Vagina (tissue), 2 donors: Measurements from ENCODE around the gene MT1G.

Experiments used
- POLR2A ChIP-seq, 2 donors: fragments of 450-650 bp; IDR thresholded peaks; one replicate each; pipeline ENCODE4 v1.6.1; 2017; ENCODE audit warnings: antibody characterized with exemption in 2 of 2, mild to moderate bottlenecking in 2 of 2, moderate library complexity in 2 of 2
- TF ChIP-seq, protein P1 (sequence below), 3 experiments: fragments of 450-650 bp in 2 of 3; fragments of 200-600 bp in 1 of 3; sonication (generic) in 1 of 3; IDR thresholded peaks; one replicate each; pipeline ENCODE4 v1.5.1; 2017 to 2019; ENCODE audit warnings: antibody characterized with exemption in 3 of 3, mild to moderate bottlenecking in 2 of 3, moderate library complexity in 2 of 3

DNA sequence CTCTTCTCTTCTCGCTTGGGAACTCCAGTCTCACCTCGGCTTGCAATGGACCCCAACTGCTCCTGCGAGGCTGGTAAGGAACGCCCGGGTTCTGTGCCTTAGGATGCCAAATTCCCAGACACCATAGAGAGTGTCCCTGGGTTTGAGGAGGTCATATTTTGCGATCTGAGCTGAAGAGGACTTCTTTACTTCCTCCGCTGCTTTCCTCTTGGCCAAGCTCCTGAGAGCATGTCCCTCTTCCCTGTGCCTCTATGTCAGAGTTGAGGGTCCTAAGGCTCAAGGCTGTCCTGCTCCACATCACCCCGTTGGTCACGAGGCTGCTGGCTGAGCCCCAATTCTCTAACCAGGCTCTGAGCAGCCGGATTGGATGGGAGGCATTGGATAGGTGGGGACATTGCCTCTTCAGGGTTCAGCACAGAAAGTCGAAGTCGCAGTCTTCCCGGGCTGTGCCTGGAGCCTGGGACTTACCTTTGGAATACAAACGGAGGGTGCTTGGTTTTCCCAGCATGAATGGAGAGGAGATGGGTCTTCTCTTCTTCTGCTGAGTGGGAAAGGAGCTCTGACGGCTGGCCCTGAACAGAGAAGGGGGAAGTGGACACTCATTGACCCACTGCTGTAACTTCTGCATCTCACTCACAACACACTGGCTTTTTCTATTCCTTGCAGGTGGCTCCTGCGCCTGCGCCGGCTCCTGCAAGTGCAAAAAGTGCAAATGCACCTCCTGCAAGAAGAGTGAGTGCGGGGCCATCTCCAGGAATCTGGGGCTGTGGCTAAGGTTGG, 2.2 kb upstream of the MT1G start:
- TF ChIP-seq, protein P1, sequence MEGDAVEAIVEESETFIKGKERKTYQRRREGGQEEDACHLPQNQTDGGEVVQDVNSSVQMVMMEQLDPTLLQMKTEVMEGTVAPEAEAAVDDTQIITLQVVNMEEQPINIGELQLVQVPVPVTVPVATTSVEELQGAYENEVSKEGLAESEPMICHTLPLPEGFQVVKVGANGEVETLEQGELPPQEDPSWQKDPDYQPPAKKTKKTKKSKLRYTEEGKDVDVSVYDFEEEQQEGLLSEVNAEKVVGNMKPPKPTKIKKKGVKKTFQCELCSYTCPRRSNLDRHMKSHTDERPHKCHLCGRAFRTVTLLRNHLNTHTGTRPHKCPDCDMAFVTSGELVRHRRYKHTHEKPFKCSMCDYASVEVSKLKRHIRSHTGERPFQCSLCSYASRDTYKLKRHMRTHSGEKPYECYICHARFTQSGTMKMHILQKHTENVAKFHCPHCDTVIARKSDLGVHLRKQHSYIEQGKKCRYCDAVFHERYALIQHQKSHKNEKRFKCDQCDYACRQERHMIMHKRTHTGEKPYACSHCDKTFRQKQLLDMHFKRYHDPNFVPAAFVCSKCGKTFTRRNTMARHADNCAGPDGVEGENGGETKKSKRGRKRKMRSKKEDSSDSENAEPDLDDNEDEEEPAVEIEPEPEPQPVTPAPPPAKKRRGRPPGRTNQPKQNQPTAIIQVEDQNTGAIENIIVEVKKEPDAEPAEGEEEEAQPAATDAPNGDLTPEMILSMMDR (IDR thresholded peaks at IDR 0.05), result no peak
- no peak for TF ChIP-seq POLR2A (IDR thresholded peaks at IDR 0.05)
